GM21447 (cell line): ENCODE data around the gene TBL3.
"Not testable (repeated sequence)": the region's sequence is repeated elsewhere in the genome, so short reads cannot be mapped to it uniquely, and the experiment has no call there.

Experiments used
- ATAC-seq: cut with Tn5 transposase; IDR thresholded peaks from one replicate; pipeline ENCODE4 v1.9.1; 2021; ENCODE audit not compliant: unreplicated experiment

TBL3 gene

DNA sequence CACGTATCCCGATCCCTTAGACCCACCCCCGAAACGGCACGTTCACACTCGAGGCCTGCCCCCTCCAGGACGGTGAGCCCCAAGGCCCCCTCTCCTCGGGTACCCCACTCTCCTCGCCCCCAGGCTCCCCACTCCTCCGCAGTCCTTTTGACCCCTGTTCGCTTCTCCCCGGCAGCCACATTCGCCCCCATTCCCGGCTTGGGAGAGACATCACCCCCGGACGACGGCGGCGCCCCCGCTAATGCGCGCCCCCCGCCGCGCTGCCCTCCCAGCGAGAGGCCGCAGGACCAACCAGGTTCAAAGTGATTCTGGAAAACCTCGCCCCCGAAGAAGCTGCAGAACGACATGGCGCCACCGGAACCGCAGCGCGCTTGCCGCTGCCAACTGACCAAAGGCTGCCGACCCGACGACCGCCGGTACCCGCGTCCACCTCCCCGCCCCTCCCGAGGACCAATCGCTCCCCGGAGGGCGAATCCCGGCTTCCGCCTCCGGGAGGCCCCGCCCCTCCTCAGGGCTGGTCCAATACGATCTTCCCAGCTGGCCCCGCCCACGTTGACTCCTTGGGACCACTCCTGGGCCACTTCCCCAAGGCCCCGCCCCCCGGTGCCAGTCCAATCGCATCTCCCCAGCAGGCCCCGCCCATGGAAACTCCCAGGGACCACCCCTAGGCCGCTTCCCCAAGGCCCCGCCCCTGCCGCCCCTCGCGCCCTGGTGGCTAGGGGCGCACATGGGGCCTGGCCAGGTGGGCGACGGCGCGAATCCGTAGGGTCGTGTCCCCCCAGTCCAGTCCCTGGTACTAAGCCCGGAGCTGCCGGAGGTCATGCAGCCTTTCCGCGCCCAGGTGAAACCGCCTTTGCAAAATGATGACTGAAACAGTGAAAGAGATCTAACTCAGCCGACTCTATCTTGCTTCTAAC, 28.8 kb upstream of the TBL3 start, which contains the start of gene MSRB1:
Gene MSRB1, minus strand, starts transcription at position 390 of the 917 bp plus-strand sequence. Its CDS starts 43 bp downstream, at position 347.
- ATAC-seq = peak; percentile 86

DNA sequence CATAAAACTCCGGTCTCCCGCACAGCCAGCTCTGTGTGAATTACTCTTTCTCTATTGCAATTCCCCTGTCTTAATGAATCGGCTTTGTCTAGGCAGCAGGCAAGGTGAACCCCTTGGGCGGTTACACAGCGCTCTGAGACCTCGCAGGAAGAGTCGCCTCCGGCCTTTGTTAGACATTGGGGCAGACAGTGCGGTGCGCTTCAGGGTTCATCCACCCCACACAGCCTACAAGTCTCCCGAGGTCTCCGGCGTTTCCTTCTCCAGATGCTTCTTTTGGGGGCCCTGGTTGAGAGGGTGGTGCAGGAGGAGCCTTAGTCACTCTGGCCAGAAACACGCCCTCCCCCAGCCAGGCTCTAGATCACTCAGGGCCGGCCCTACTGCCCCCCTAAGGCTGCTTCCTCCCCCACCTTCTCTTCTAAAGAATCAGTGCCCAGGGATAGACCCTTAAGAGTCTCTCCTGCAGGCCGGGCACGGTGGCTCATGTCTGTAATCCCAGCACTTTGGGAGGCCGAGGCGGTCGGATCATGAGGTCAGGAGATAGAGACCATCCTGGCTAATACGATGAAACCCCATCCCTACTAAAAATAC, 27.1 kb upstream of the TBL3 start:
- no peak for ATAC-seq

DNA sequence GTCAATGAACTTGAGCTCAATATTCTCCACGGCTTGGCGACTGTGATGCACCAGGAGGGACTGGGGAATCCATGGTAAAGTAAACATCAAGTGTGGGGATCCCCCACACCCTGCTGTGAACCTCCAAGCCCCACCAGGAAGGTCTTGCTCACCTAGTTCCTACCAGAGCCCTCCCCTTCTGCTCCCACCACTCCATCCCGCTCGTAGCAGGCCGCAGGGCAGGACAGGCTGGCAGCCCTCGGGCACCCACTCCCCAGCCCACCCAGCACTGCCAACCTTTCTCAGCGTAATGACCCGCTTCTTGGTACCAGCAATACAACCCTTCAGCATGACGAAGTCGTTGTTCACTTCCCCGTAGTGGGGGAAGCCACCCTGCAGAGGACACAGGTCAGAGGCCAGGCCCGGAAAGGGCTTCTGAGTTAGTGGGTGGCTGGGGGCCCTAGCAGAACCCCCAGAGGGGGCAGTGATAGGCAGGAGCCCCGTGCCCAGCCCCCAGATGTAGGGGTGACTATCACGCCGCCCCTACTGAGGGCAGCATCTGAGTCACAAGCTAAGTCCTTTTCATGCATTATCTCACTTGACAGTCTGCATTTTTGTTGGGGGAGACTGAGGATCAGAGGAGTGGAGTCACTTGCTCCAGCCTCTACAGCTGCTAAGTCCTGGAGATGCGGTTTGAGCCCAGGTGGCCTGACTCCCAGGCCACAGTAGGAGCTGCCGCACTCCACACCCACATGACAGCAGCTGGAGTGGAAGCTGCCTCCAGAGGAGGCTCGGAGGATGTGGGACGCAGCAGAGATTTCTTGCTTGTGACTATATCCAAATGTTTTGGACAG, 26.1 kb upstream of the TBL3 start:
- ATAC-seq = no peak

DNA sequence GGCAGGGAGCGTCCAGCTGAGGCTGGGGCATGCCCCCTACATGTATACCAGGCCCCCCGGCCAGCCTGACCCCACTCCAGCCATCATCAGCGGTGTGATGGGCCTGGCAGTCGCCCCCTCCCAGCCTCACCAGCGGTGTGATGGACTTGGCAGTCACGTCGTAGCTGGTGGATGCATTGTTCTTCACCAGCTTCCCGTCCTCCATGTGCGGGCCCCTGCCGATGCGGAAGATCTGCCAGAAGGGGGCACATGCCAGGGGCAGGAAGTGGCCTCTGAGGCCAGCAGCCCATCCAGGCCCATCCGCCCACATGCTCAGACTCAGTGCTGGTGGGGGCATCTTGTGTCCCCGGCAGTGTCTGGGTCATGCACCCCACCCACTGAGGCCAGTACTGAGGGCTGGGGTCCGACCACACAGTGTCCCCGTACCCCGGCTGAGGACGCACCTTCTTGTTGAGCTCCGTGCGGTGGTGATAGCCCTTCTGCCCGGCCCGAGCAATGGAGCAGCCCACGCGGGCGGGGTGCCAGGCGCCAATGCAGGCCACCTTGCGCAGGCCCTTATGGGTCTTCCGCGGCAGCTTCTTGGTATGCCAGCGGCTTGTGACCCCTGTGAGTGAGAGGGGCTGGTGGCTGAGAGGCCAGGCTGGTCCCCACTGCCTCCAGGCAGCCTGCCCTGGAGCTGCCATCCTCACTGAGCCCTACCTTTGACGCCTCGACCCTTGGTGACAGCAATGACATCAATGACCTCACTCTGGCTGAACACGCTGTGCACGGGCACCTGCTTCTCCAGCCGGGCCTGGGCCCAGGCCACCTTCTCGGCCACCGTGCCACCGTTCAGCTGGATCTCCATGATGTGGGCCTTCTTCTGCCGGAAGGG, 25.1 kb upstream of the TBL3 start:
- ATAC-seq = no peak

DNA sequence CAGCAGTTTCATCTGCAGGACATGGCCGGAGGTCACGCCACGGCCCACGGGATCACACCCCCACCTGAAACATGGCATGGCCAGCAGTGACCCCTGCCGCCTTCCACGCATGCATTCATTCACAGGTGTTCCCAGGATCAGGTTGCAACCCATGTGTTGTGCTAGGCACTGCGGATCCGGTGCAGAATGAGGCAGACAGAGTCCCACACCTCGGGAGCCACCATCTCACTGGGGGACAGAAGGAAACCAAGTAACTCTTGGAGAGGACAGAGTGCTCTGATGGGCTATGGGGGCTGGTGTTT, 24.5 kb upstream of the TBL3 start:
- no peak for ATAC-seq

DNA sequence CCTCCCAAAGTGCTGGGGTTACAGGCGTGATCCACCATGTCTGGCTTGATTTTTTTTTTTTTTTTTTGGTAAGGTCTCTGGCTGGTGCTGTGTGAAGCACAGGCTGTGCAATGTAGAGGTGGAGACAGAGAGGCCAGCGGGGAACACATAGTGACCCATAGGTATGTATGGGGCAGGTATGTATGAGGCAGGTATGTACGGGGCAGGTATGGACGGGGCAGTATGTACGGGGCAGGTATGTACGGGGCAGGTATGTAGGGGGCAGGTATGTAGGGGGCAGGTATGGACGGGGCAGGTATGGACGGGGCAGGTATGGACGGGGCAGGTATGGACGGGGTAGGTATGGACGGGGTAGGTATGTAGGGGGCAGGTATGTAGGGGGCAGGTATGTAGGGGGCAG, 22.3 kb upstream of the TBL3 start:
- ATAC-seq = no peak

DNA sequence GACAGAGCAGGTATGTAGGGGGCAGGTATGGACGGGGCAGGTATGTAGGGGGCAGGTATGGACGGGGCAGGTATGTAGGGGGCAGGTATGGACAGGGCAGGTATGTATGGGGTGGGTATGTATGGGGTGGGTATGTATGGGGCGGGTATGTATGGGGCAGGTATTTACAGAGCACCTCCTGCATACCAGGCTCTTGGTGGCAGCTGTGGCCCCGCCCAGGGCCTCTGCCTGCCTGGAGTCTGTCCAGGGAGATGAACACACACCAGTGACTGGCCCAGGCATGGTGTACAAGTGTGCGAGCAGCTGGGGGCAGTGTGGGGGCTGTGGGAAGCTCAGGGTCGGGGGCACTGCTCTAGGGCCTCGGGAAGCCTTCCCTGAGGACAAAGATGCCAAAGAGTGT, 21.8 kb upstream of the TBL3 start:
- no peak for ATAC-seq

DNA sequence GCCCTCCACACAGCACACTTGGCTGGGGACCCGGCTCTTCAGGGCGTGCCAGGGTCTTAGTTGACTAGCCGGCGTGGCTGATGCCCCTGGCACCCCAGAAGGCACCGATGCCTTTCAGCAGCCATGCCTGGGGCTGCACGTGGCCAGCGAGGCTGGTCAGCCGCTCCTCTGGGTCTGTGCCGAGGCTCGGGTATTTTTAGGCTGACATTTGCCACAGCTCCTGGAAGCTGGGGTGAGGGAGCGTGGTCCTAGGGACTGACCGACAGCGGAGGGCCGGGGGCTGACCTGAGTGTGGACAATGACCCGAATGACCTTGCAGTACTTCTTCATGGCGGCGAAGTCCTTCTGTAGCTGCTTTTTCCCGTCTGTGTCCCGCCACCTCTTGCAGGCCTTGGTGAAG, 21.3 kb upstream of the TBL3 start:
- no peak for ATAC-seq

DNA sequence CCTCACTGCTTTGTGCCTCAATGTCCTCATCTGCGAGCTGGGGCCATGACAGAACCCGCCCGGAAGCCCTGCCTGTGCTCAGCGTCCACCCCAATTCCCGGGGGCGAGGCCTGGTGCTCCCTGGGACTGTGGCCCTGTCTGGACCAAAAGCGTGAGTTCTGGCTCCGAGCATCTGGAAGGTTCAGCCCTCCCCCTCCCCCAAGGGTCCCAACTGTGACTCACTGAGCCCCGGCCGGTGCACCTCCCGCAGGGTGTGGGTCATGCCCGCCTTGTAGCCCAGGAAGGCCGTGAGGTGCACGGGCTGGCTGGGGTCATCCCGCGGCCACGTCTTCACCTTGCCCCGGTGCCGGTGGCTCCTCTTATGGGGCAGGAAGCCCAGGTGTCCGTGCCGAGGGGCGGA, 18.1 kb upstream of the TBL3 start:
- ATAC-seq = no peak

DNA sequence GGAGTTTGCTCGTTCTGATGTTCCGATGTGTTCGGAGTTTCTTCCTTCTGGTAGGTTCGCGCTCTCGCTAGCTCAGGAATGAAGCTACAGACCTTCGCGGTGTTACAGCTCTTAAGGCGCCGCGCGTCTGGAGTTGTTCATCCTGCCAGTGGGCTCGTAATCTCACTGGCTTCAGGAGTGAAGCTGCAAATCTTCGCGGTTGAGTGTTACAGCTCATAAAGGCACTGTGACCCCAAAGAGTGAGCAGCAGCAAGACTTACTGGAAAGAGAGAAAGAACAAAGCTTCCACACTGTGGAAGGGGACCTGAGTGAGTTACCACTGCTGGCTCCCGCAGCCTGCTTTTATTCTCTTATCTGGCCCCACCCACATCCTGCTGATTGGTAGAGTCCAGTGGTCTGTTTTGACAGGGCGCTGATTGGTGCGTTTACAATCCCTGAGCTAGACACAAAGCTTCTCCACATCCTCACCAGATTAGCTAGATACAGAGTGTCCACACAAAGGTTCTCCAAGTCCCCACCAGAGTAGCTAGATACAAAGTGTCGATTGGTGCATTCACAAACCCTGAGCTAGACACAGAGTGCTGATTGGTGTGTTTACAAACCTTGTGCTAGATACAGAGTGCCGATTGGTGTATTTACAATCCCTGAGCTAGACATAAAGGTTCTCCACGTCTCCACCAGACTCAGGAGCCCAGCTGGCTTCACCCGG, 14.3 kb upstream of the TBL3 start:
- ATAC-seq = not testable (repeated sequence)

DNA sequence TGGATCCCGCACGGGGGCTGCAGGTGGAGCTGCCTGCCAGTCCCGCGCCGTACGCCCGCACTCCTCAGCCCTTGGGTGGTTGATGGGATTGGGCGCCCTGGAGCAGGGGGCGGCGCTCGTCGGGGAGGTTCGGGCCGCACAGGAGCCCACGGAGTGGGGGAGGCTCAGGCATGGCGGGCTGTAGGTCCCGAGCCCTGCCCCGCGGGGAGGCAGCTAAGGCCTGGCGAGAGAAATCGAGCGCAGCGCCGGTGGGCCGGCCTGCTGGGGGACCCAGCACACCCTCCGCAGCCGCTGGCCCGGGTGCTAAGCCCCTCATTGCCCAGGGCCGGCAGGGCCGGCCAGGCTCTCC, 13.7 kb upstream of the TBL3 start:
- not testable (repeated sequence) for ATAC-seq

DNA sequence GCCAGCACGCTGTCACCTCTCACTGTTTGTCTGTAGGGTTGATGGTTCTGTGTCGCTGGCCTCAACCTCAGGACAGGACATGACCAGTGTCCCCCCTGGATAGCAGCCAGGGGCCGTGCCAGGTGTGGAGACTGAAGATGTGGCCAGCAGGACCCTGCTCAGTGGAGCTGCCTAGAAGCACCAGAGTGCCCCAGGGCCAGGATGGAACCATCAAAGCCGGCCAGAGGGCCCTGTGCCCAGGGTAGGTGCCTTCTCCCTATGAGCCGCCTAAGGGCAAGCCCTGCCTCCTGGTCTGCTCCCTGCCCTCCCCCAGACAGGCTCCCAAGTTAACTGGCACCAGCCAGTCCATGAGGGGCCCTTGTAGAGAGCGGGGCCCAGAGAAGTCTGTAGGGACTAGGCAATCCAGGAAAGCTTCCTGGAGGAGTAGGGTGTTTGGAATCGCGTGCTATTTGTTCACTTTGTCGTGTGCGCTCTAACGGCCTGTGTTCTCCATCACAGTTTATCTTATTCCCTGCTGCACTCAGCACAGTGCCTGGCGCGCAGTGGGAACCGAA, 13.1 kb upstream of the TBL3 start:
- no peak for ATAC-seq

DNA sequence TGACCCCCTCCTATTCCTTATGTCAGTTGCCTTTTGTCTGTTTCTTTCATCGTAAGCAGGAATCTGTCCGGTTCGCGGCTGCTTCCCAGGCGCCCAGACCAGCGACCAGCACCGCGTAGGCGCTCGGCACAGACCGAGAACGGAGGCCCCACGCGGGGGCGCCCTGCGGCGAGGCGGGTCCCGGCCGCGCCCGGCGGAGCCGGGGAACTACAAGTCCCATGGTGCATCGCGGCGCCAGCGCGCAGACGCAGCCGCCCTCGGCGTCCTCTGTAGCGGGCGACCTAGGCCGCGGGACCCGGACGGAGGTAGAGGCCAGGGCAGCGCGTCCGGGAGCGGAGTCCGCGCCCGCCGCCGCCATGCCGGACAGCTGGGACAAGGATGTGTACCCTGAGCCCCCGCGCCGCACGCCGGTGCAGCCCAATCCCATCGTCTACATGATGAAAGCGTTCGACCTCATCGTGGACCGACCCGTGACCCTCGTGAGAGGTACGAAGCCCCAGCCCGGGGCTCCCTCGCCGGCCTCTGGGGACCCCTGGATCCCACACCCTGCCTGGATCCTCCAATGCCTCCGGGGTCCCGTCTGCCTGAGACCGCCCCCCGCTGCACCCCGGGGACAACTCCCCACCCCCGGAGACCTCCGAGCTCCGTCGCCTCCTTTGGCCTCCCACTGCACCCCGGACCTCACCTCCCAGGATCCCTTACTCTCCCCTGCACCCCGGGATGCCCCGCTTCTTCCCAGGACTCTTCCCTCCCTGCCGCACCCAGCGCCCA, 12.4 kb upstream of the TBL3 start, which contains the start of gene NDUFB10:
Gene NDUFB10, plus strand, starts transcription at position 270 of the 771 bp plus-strand sequence. Its CDS starts 87 bp downstream, at position 357.
- peak; percentile 59 for ATAC-seq

DNA sequence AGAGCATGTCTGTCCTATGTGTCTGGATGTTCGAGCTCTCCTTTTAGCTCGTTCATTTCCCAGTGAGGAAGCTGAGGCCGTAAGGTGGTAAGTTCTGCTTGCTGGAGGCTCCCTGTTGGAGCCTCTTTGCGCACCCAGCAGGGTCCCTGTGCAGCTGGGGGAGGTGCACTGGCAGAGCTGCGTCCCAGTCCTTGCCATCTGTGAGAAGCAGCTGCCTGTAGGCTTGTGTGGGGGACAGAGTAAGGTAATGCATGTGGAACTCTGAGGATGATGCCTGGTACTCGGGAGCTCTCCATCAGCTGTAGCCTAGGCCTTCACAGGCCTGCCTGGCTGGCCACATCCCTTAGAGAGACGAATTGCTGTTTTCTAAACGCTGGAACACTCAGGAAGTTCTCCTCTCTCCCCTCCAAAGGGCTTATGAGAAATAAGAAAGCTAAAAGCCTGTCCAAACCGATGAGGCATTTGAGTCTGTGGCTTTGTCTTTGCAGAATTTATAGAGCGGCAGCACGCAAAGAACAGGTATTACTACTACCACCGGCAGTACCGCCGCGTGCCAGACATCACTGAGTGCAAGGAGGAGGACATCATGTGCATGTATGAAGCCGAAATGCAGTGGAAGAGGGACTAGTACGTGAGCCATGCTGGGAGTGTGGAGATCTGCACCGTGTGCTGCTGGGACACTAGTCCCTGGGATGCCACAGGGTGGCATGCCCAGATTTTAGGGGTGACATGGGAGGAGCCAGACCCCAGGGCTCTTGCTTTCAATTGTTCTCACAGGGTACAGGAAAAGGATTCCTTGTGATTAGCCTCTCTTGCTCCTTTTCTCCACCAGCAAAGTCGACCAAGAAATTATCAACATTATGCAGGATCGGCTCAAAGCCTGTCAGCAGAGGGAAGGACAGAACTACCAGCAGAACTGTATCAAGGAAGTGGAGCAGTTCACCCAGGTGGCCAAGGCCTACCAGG, 10.9 kb upstream of the TBL3 start:
- ATAC-seq = no peak

DNA sequence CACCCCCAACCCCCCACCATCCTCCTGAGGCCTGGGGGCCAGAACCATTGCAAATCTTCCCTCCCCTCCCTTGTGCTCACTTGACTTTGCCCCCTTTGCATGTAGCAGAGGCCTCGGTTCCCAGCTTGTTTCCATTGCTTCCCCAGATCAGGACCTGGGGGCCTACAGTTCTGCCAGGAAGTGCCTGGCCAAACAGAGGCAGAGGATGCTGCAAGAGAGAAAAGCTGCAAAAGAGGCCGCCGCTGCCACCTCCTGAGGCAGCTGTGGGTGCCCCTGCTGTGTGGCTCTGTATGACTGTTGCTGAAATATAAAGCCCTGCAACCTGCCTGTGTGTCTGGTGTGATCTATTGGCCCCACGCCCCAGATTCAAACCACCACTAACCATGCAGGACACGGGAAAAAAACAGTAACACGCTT, 10.2 kb upstream of the TBL3 start:
- no peak for ATAC-seq

DNA sequence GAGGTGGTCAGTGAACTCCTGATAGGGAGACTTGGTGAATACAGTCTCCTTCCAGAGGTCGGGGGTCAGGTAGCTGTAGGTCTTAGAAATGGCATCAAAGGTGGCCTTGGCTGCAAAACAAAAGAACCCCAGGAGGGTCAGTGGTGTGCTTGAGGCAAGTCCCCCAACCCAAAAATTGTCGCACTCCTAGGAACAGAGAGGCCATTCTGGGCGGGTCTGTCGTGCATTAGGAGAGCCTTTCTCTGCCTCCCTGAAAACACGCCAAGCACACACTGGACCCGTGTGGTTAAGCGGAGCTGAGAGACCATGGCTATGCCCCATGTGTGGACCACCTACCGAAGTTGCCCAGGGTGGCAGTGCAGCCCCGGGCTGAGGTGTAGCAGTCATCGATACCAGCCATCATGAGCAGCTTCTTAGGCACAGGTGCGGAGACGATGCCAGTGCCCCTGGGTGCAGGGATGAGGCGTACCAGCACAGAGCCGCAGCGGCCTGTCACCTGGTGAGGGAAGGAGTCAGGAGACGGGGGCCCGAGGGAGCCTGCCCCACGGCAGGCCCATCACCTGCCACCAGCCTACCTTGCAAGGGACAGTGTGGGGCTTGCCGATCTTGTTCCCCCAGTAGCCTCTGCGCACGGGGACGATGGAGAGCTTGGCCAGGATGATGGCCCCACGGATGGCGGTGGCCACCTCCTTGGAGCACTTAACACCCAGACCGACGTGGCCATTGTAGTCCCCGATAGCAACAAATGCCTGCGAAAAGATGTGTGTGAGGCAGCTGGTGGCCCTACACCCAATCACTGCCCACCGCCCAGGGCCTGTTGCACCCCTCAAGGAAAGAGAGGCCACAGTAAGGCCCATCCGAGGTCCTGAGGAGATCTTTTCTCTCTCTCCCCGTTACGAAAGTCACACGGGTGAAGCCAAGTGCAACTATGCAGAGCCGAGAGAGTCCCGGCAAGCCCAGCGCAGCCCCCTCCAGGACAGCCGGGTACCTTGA, 9.4 kb upstream of the TBL3 start:
- ATAC-seq = not testable (repeated sequence)
